Neural cell (in vitro differentiated cells): ENCODE results near the gene SLC50A1. TPM values are rescaled to one million over a fixed set of nuclear protein-coding genes. Genes with fewer than 3 reads are reported as not detected.

ENCODE experiments used
- H2AFZ ChIP-seq: fragments of 200-600, 300-800 bp; sonication (generic), shearing (Covaris generic); 2 replicates; pipeline ENCODE4 v1.6.0; 2014; ENCODE audit warnings: low read depth, mild to moderate bottlenecking, antibody characterized with exemption, low read length, moderate library complexity
- H3F3A ChIP-seq: fragments of 200-600 bp; shearing (Covaris generic); 2 replicates; pipeline ENCODE4 v1.6.1; 2016; ENCODE audit warnings: mild to moderate bottlenecking, moderate library complexity, mixed read lengths, antibody characterized with exemption, low read length; ENCODE audit not compliant: insufficient read depth, poor library complexity, severe bottlenecking
- H3K27ac ChIP-seq: fragments of 200-600, 300-800 bp; sonication (generic), shearing (Covaris generic); 2 replicates; pipeline ENCODE4 v1.5.1; 2014; ENCODE audit warnings: mild to moderate bottlenecking, low read length, moderate library complexity
- H3K27me3 ChIP-seq: fragments of 300-800, 200-600 bp; sonication (generic), shearing (Covaris generic); 2 replicates; pipeline ENCODE4 v1.6.0; 2014; ENCODE audit warnings: mild to moderate bottlenecking, low read depth, low read length, moderate library complexity; ENCODE audit not compliant: insufficient read depth
- H3K36me3 ChIP-seq: fragments of 300-800, 200-600 bp; sonication (generic), shearing (Covaris generic); 2 replicates; pipeline ENCODE4 v1.5.1; 2014; ENCODE audit warnings: mild to moderate bottlenecking, antibody characterized with exemption, low read length, moderate library complexity; ENCODE audit not compliant: insufficient read depth
- H3K4me2 ChIP-seq: fragments of 300-800, 200-600 bp; sonication (generic), shearing (Covaris generic); 2 replicates; pipeline ENCODE4 v1.6.0; 2014; ENCODE audit warnings: mild to moderate bottlenecking, low read length
- H3K4me3 ChIP-seq: fragments of 300-800, 200-600 bp; sonication (generic), shearing (Covaris generic); 2 replicates; pipeline ENCODE4 v1.5.1; 2014; ENCODE audit warnings: mild to moderate bottlenecking, low read length, moderate library complexity
- H3K79me2 ChIP-seq: fragments of 200-600 bp; shearing (Covaris generic); replicated peaks from 2 replicates; pipeline ENCODE4 v1.6.0; 2014; ENCODE audit warnings: mild to moderate bottlenecking, low read length, moderate library complexity; ENCODE audit not compliant: insufficient read depth
- H3K9ac ChIP-seq: fragments of 300-800, 200-600 bp; sonication (generic), shearing (Covaris generic); 2 replicates; pipeline ENCODE4 v1.6.1; 2016; ENCODE audit warnings: mild to moderate bottlenecking, low read length, mixed read lengths
- H3K9me2 ChIP-seq: fragments of 200-600 bp; shearing (Covaris generic); 2 replicates; pipeline ENCODE4 v1.6.1; 2016; ENCODE audit warnings: mild to moderate bottlenecking, low read length, mixed read lengths; ENCODE audit not compliant: insufficient read depth
- H3K9me3 ChIP-seq: fragments of 200-600, 300-800 bp; sonication (generic), shearing (Covaris generic); 2 replicates; pipeline ENCODE4 v1.6.1; 2016; ENCODE audit warnings: mild to moderate bottlenecking, mixed run types, low read length, moderate library complexity, mixed read lengths
- H4K20me1 ChIP-seq: fragments of 200-600 bp; shearing (Covaris generic); 2 replicates; pipeline ENCODE4 v1.6.1; 2016; ENCODE audit warnings: mild to moderate bottlenecking, mixed run types; ENCODE audit not compliant: insufficient read depth
- EP300 ChIP-seq: fragments of 450-650 bp; conservative IDR thresholded peaks from 2 replicates; pipeline ENCODE4 v1.6.1; 2014; ENCODE audit warnings: antibody characterized with exemption, mild to moderate bottlenecking, moderate library complexity; ENCODE audit not compliant: poor library complexity, severe bottlenecking
- EZH2 ChIP-seq: fragments of 200-600, 300-800 bp; shearing (Covaris generic), sonication (generic); IDR thresholded peaks from 2 replicates; pipeline ENCODE4 v1.6.1; 2014; ENCODE audit warnings: antibody characterized with exemption, low read length, borderline replicate concordance, mild to moderate bottlenecking; ENCODE audit not compliant: insufficient read depth, poor library complexity, severe bottlenecking
- MXI1 ChIP-seq: fragments of 450-650 bp; conservative IDR thresholded peaks from 2 replicates; pipeline ENCODE4 v1.6.1; 2014; ENCODE audit warnings: antibody characterized with exemption, mild to moderate bottlenecking; ENCODE audit not compliant: poor library complexity, severe bottlenecking
- POLR2AphosphoS5 ChIP-seq: IDR thresholded peaks from 2 replicates; pipeline ENCODE4 v1.6.1; 2012
- RAD21 ChIP-seq: fragments of 450-650 bp; conservative IDR thresholded peaks from 2 replicates; pipeline ENCODE4 v1.6.1; 2014; ENCODE audit warnings: antibody characterized with exemption, mild to moderate bottlenecking, moderate library complexity
- REST ChIP-seq: IDR thresholded peaks from 2 replicates; pipeline ENCODE4 v1.6.1; 2012; ENCODE audit warnings: borderline replicate concordance
- SMC3 ChIP-seq: fragments of 450-650 bp; conservative IDR thresholded peaks from 2 replicates; pipeline ENCODE4 v1.6.1; 2014; ENCODE audit warnings: antibody characterized with exemption, mild to moderate bottlenecking, moderate library complexity; ENCODE audit not compliant: poor library complexity
- TAF1 ChIP-seq: IDR thresholded peaks from 2 replicates; pipeline ENCODE4 v1.6.1; 2012; ENCODE audit warnings: low read depth
- polyA plus RNA-seq: library from polyadenylated mRNA; depleted of rRNA; stranded (reverse); fragments of >200 nt; gene quantifications from 2 replicates; pipeline ENCODE4 v1.2.3, GENCODE V29; 2014
- TF ChIP-seq, protein P1 (sequence below): fragments of 450-650 bp; IDR thresholded peaks from 2 replicates; pipeline ENCODE4 v1.5.1; 2014; ENCODE audit warnings: antibody characterized with exemption, mild to moderate bottlenecking, moderate library complexity; ENCODE audit not compliant: poor library complexity, severe bottlenecking

The SLC50A1 gene
- polyA plus RNA-seq, 1 donor from 2014 or later: 12.6 TPM

DNA sequence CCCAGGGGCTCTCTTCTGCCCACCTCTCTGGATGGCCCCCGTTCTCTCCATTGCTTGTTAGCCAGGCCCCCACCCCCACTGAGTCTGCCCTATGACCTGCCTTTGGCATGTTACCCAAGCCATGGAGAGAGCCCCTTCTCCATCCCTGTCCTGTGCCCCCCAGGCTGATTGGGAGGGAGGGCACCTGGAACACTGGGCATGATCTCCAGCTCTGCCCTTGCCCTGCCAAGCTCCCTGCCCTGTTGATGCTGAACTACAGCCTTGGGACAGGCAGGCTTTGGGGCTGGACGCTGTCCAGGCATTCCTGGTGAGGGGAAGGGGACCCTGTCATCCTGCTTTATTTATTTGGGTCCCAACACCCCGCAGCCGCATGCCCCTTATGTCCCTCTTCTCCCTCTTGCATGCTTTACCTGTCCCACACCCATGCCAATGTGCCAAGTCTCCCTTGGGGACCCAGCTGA lies 48.7 kb downstream of the SLC50A1 start:
- Histone ChIP-seq H4K20me1 (no peaks in the 10 kb centered on the region), H3F3A (no peaks in the 10 kb centered on the region), H3K36me3 (no peaks in the 10 kb centered on the region), H3K9me2 (no peaks in the 10 kb centered on the region), H3K9ac (no peak overlapping the region), H2AFZ (no peak overlapping the region), H3K79me2 (no peaks in the 10 kb centered on the region), H3K27ac (no peak overlapping the region), H3K4me3 (no peak overlapping the region), H3K4me2 (no peak overlapping the region), H3K27me3 (no peaks in the 10 kb centered on the region), H3K9me3 (no peaks in the 10 kb centered on the region)
- TF ChIP-seq MXI1 (no peak), POLR2AphosphoS5 (peak; percentile 12)

GRCh38 chr1:155184835-155185782 lies 49.5 kb downstream of the SLC50A1 start:
- Histone ChIP-seq H3K27ac (no peak overlapping the region), H2AFZ (no peak overlapping the region), H3K36me3 (no peaks in the 10 kb centered on the region), H3K9ac (no peak overlapping the region), H3F3A (no peaks in the 10 kb centered on the region), H3K9me3 (no peaks in the 10 kb centered on the region), H3K27me3 (no peaks in the 10 kb centered on the region), H4K20me1 (no peaks in the 10 kb centered on the region), H3K4me3 (no peak overlapping the region), H3K4me2 (no peak overlapping the region), H3K79me2 (no peaks in the 10 kb centered on the region), H3K9me2 (no peaks in the 10 kb centered on the region)
- no peak for TF ChIP-seq EZH2
- TF ChIP-seq TAF1: no peak
- TF ChIP-seq RAD21: no peak
- TF ChIP-seq EP300: no peak
- no peak for TF ChIP-seq REST
- TF ChIP-seq SMC3: no peak
- no peak for TF ChIP-seq MXI1
- TF ChIP-seq POLR2AphosphoS5: no peak
- TF ChIP-seq, protein P1, sequence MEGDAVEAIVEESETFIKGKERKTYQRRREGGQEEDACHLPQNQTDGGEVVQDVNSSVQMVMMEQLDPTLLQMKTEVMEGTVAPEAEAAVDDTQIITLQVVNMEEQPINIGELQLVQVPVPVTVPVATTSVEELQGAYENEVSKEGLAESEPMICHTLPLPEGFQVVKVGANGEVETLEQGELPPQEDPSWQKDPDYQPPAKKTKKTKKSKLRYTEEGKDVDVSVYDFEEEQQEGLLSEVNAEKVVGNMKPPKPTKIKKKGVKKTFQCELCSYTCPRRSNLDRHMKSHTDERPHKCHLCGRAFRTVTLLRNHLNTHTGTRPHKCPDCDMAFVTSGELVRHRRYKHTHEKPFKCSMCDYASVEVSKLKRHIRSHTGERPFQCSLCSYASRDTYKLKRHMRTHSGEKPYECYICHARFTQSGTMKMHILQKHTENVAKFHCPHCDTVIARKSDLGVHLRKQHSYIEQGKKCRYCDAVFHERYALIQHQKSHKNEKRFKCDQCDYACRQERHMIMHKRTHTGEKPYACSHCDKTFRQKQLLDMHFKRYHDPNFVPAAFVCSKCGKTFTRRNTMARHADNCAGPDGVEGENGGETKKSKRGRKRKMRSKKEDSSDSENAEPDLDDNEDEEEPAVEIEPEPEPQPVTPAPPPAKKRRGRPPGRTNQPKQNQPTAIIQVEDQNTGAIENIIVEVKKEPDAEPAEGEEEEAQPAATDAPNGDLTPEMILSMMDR: no peak
